GM12878 (cell line): ENCODE measurements around the gene LARP4. TPM values are rescaled to one million over a fixed set of nuclear protein-coding genes. Genes with fewer than 3 reads are reported as not detected.

ENCODE experiments used
- ATAC-seq: fragments of 200-7000 bp; cut with Tn5 transposase; 3 replicates; pipeline ENCODE4 v1.9.1; 2020; ENCODE audit warnings: mild to moderate bottlenecking, moderate library complexity
- BruUV-seq: library from RNA; stranded (reverse); fragments of 400-500 nt; replicated peaks from 2 replicates; lab custom pipeline; 2021; lab: Mats Ljungman, UMichigan
- CTCF ChIA-PET: fragments of 300-600 bp; sonication (Branson Sonifier 250); formaldehyde crosslinking; extraction: SDS; loops from one replicate; lab custom pipeline; 2021; ENCODE audit warnings: inconsistent platforms; lab: Yijun Ruan, JAX
- POLR2A ChIA-PET: fragments of 350-600 bp; formaldehyde crosslinking; extraction: SDS; loops from one replicate; lab custom pipeline; 2021; ENCODE audit warnings: inconsistent platforms; lab: Charles Lee
- RAD21 ChIA-PET: fragments of 300-600 bp; sonication (Branson Sonifier 250); formaldehyde crosslinking; loops from one replicate; lab custom pipeline; 2023; ENCODE audit warnings: antibody characterized with exemption; ENCODE audit not compliant: unreplicated experiment; lab: Charles Lee
- SMC1A ChIA-PET: fragments of 300-600 bp; sonication (Branson Sonifier 250); formaldehyde crosslinking; loops from one replicate; lab custom pipeline; 2023; ENCODE audit not compliant: unreplicated experiment, uncharacterized antibody; lab: Charles Lee
- DNase-seq: peaks from one replicate; pipeline ENCODE4 v3.0.0-alpha.2; 2011; ENCODE audit warnings: low read depth, low spot score
- FAIRE-seq: peaks from 3 replicates; lab custom pipeline; 2011; peaks lifted over from hg19 to GRCh38; lab: Jason Lieb, UNC
- H2AFZ ChIP-seq: 2 replicates; pipeline ENCODE4 v1.6.0; 2011; ENCODE audit warnings: low read depth, low read length, control low read depth; ENCODE audit not compliant: control insufficient read depth
- H3K27ac ChIP-seq: 2 replicates; pipeline ENCODE4 v1.5.1; 2011; ENCODE audit warnings: control low read depth; ENCODE audit not compliant: control insufficient read depth, insufficient read depth
- H3K27me3 ChIP-seq, 2 experiments: replicated peaks in 1 of 2; 2 replicates each; pipeline versions ENCODE4 v1.6.0 to v1.6.1; 2011; ENCODE audit warnings: low read length in 1 of 2; ENCODE audit not compliant: control insufficient read depth in 2 of 2, insufficient read depth in 2 of 2
- H3K36me3 ChIP-seq, 2 experiments: 2 replicates each; pipeline ENCODE4 v1.5.1; 2011; ENCODE audit warnings: low read length in 1 of 2; ENCODE audit not compliant: control insufficient read depth in 2 of 2, insufficient read depth in 2 of 2
- H3K4me1 ChIP-seq: 2 replicates; pipeline ENCODE4 v1.6.1; 2011; ENCODE audit warnings: mild to moderate bottlenecking, low read length, moderate library complexity, mixed read lengths; ENCODE audit not compliant: control insufficient read depth, insufficient read depth
- H3K4me2 ChIP-seq: 2 replicates; pipeline ENCODE4 v1.6.0; 2011; ENCODE audit warnings: control low read depth; ENCODE audit not compliant: control insufficient read depth, insufficient read depth
- H3K4me3 ChIP-seq: fragments of 200-600 bp; sonication (generic); 2 replicates; pipeline ENCODE4 v1.5.1; 2016
- H3K79me2 ChIP-seq: 2 replicates; pipeline ENCODE4 v1.6.0; 2011; ENCODE audit warnings: low read length; ENCODE audit not compliant: control insufficient read depth, insufficient read depth
- H3K9ac ChIP-seq: 2 replicates; pipeline ENCODE4 v1.8.0; 2011; ENCODE audit warnings: low read length, control low read depth, mixed read lengths; ENCODE audit not compliant: control insufficient read depth, insufficient read depth
- H3K9me3 ChIP-seq: replicated peaks from 3 replicates; pipeline ENCODE4 v1.5.1; 2011; ENCODE audit warnings: mild to moderate bottlenecking, low read length; ENCODE audit not compliant: control insufficient read depth, insufficient read depth
- H4K20me1 ChIP-seq: 2 replicates; pipeline ENCODE4 v1.6.0; 2011; ENCODE audit not compliant: control insufficient read depth, insufficient read depth
- BCLAF1 ChIP-seq: fragments of 450-650 bp; IDR thresholded peaks from 2 replicates; pipeline ENCODE4 v1.6.1; 2017; ENCODE audit warnings: antibody characterized with exemption, mild to moderate bottlenecking, moderate library complexity
- CBX5 ChIP-seq: sonication (generic); IDR thresholded peaks from 2 replicates; pipeline ENCODE4 v1.6.1; 2016; ENCODE audit warnings: low read depth, moderate library complexity, mild to moderate bottlenecking, inconsistent platforms
- LARP7 ChIP-seq: fragments of 450-650 bp; IDR thresholded peaks from 2 replicates; pipeline ENCODE4 v1.6.1; 2017; ENCODE audit warnings: mild to moderate bottlenecking
- NFYA ChIP-seq: IDR thresholded peaks from 2 replicates; pipeline ENCODE4 v1.6.1; 2011; ENCODE audit warnings: low read depth, mild to moderate bottlenecking, low read length, improper control_type of control experiment, borderline replicate concordance
- SKIL ChIP-seq: fragments of 450-650 bp; IDR thresholded peaks from 2 replicates; pipeline ENCODE4 v1.6.1; 2017; ENCODE audit warnings: mild to moderate bottlenecking, low read depth, inconsistent platforms; ENCODE audit not compliant: poor library complexity, severe bottlenecking
- SREBF1 ChIP-seq: IDR thresholded peaks from 2 replicates; pipeline ENCODE4 v1.6.1; 2012; ENCODE audit warnings: mild to moderate bottlenecking, low read length
- TAF1 ChIP-seq: IDR thresholded peaks from 2 replicates; pipeline ENCODE4 v1.6.1; 2011; ENCODE audit warnings: mild to moderate bottlenecking, low read depth, low read length, borderline replicate concordance
- WGBS: methylation state at CpG from one replicate; pipeline ENCODE4 v1.1.6; 2016; ENCODE audit warnings: low lambda C conversion rate; ENCODE audit not compliant: insufficient replicate concordance, insufficient coverage; ENCODE audit errors: missing lambda C conversion rate; 5-methylcytosine and 5-hydroxymethylcytosine counted together
- in situ Hi-C: fragments of 300-500 bp; cut with MboI; formaldehyde crosslinking; loops from 9 replicates; pipeline ENCODE4 v1.14.3; 2018; ENCODE audit warnings: mixed read lengths
- intact Hi-C: fragments of 100-400 bp; cut with micrococcal nuclease; formaldehyde crosslinking; loops from one replicate; pipeline ENCODE4 v1.14.2; 2022; ENCODE audit not compliant: unreplicated experiment
- polyA plus RNA-seq, 11 experiments: library from polyadenylated mRNA; depleted of rRNA in 4 of 11; unstranded in 6 of 11; stranded (reverse) in 5 of 11; fragments of >200 nt; fragmentation: Nextera tagmentation in 4 of 11; fragmentation: Illumina TruSeq in 1 of 11; extraction: Ambion mirVana in 4 of 11; extraction: Trizol in 1 of 11; gene quantifications; 1 replicate in 1 of 11; 2 replicates in 10 of 11; pipeline versions ENCODE4 v1.2.1 to v1.2.3, GENCODE V29; 2011 to 2016; ENCODE audit warnings: inconsistent platforms in 2 of 11, missing spikeins in 2 of 11, low read depth in 1 of 11
- total RNA-seq, 4 experiments: library from RNA; depleted of rRNA in 3 of 4; stranded (reverse); fragments of >200 nt in 3 of 4; fragmentation: Illumina TruSeq in 1 of 4; extraction: Trizol in 1 of 4; gene quantifications; 2 replicates each; pipeline versions ENCODE4 v1.2.1 to v1.2.3, GENCODE V29; 2013 to 2021
- TF ChIP-seq, protein P1 (sequence below): fragments of 450-650 bp; IDR thresholded peaks from 2 replicates; pipeline ENCODE4 v1.6.1; 2018; ENCODE audit warnings: borderline replicate concordance, mild to moderate bottlenecking; ENCODE audit not compliant: partially characterized antibody
- TF ChIP-seq, protein P2 (sequence below): fragments of 450-650 bp; IDR thresholded peaks from 2 replicates; pipeline ENCODE4 v1.6.1; 2016; ENCODE audit warnings: mild to moderate bottlenecking, moderate library complexity, borderline replicate concordance

Gene LARP4
- total and polyA plus RNA-seq, 10 of the 15 experiments (the other 5 are each of a cell fraction or from before 2014, with no cell fraction given), result 24.1 to 72.6 (median 35.6) TPM

GRCh38 chr12:50402264-50403000 lies 1.7 kb downstream of the LARP4 start:
- ATAC-seq (no peak), FAIRE-seq (no peak), DNase-seq (no peak)
- RAD21 ChIA-PET, result interaction anchor here (1.0 to 2.4 kb wide), 6 partner anchors 72 to 291 kb away, joined by 3 to 11 read pairs (median 4); partner anchors contain the start of gene COX14
- BruUV-seq, result no TSS peak
- SMC1A ChIA-PET, result interaction anchor here (0.8 to 2.1 kb wide), 12 partner anchors 9 to 292 kb away, joined by 3 to 6 read pairs (median 4); partner anchors contain the start of gene LIMA1
- Histone ChIP-seq H4K20me1 (peaks cover 4% of the 10 kb centered on the region; the same call in 1 of the 2 replicates), H3K27me3 (no peaks in the 10 kb centered on the region), H3K79me2 (peaks cover 65% of the 10 kb centered on the region), H3K4me1 (no peaks in the 10 kb centered on the region), H3K36me3 (no peaks in the 10 kb centered on the region), H3K27ac (peak overlapping the region; percentile 45; the same call in 1 of the 2 replicates), H3K9ac (peak overlapping the region; percentile 88), H3K9me3 (no peaks in the 10 kb centered on the region), H2AFZ (no peak overlapping the region), H3K4me3 (peak overlapping the region; percentile 76), H3K4me2 (peak overlapping the region; percentile 68)
- CTCF ChIA-PET, result interaction anchor here (0.9 to 2.0 kb wide), 5 partner anchors 13 to 317 kb away, joined by 3 to 9 read pairs (median 4); partner anchors contain the start of genes COX14 and SMARCD1
- in situ Hi-C loops, result no loop called here
- intact Hi-C loops, result loop anchor here (10.0 kb wide), 1 partner anchor 328 kb away; no protein-coding TSS in a partner anchor
- 7% methylated on average over 7 of the region's 7 CpGs for WGBS
- POLR2A ChIA-PET, result interaction anchor here (0.5 kb wide), 1 partner anchor 681 kb away, joined by 6 read pairs; no protein-coding TSS in a partner anchor
- TF ChIP-seq CBX5 (no peak), NFYA (no peak), SKIL (no peak), BCLAF1 (no peak), TAF1 (no peak), SREBF1 (no peak), LARP7 (no peak)
- TF ChIP-seq, protein P1, sequence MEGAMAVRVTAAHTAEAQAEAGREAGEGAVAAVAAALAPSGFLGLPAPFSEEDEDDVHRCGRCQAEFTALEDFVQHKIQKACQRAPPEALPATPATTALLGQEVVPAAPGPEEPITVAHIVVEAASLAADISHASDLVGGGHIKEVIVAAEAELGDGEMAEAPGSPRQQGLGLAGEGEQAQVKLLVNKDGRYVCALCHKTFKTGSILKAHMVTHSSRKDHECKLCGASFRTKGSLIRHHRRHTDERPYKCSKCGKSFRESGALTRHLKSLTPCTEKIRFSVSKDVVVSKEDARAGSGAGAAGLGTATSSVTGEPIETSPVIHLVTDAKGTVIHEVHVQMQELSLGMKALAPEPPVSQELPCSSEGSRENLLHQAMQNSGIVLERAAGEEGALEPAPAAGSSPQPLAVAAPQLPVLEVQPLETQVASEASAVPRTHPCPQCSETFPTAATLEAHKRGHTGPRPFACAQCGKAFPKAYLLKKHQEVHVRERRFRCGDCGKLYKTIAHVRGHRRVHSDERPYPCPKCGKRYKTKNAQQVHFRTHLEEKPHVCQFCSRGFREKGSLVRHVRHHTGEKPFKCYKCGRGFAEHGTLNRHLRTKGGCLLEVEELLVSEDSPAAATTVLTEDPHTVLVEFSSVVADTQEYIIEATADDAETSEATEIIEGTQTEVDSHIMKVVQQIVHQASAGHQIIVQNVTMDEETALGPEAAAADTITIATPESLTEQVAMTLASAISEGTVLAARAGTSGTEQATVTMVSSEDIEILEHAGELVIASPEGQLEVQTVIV, result no peak
- TF ChIP-seq, protein P2, sequence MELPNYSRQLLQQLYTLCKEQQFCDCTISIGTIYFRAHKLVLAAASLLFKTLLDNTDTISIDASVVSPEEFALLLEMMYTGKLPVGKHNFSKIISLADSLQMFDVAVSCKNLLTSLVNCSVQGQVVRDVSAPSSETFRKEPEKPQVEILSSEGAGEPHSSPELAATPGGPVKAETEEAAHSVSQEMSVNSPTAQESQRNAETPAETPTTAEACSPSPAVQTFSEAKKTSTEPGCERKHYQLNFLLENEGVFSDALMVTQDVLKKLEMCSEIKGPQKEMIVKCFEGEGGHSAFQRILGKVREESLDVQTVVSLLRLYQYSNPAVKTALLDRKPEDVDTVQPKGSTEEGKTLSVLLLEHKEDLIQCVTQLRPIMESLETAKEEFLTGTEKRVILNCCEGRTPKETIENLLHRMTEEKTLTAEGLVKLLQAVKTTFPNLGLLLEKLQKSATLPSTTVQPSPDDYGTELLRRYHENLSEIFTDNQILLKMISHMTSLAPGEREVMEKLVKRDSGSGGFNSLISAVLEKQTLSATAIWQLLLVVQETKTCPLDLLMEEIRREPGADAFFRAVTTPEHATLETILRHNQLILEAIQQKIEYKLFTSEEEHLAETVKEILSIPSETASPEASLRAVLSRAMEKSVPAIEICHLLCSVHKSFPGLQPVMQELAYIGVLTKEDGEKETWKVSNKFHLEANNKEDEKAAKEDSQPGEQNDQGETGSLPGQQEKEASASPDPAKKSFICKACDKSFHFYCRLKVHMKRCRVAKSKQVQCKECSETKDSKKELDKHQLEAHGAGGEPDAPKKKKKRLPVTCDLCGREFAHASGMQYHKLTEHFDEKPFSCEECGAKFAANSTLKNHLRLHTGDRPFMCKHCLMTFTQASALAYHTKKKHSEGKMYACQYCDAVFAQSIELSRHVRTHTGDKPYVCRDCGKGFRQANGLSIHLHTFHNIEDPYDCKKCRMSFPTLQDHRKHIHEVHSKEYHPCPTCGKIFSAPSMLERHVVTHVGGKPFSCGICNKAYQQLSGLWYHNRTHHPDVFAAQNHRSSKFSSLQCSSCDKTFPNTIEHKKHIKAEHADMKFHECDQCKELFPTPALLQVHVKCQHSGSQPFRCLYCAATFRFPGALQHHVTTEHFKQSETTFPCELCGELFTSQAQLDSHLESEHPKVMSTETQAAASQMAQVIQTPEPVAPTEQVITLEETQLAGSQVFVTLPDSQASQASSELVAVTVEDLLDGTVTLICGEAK, result no peak
